ENCODE results near the gene ATP6V1F. TPM values are rescaled to one million over a fixed set of nuclear protein-coding genes. Genes with fewer than 3 reads are reported as not detected.

ATP6V1F gene
- total and polyA plus RNA-seq, 5 donors from 2014 or later = 67.9 to 361 (median 331) TPM

DNA sequence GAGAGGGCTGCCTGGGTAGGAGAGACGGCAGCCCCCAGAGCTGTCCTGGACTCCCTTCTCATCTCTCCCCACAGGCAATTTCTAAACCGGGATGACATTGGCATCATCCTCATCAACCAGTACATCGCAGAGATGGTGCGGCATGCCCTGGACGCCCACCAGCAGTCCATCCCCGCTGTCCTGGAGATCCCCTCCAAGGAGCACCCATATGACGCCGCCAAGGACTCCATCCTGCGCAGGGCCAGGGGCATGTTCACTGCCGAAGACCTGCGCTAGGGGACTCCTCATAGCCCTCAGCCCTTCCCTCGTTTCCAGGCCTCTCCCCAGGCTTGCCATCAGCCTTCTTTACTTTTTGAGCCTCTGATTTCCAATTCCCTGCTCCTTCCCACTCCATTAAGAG lies 2.6 kb downstream of the ATP6V1F start:
- peaks cover 11% of the 10 kb centered on the region for H3K36me3 ChIP-seq (ENCODE audit: control insufficient read depth, insufficient read depth, low read length)
- H3K4me3 ChIP-seq (ENCODE audit: low read depth, low read length) = no peak overlapping the region
- H3K4me1 ChIP-seq (ENCODE audit: control insufficient read depth, insufficient read depth, low read length, poor library complexity, severe bottlenecking) = peaks cover 37% of the 10 kb centered on the region
- Mint-ChIP-seq H3K27ac (no peak overlapping the region), H3K4me3 (peak overlapping the region; percentile 13 to 95 (median 64)), H3K27me3 (peaks cover 13% of the 10 kb centered on the region), H3K9me3 (no peaks in the 10 kb centered on the region), H3K4me1 (peaks cover 0 to 45% (median 25%) of the 10 kb centered on the region in 4 donors), H3K36me3 (peaks cover 19% of the 10 kb centered on the region)
- H3K27ac ChIP-seq (ENCODE audit: insufficient read depth, low read length, poor library complexity, severe bottlenecking) = no peak overlapping the region
- no peaks in the 10 kb centered on the region for H3K27me3 ChIP-seq (ENCODE audit: control insufficient read depth, insufficient read depth, low read length)
- ATAC-seq (ENCODE audit: low read depth in 2 of 2) (no peak), DNase-seq (no peak)
- no peaks in the 10 kb centered on the region for H3K9me3 ChIP-seq (ENCODE audit: control insufficient read depth in 2 of 2, low read length in 2 of 2)

DNA sequence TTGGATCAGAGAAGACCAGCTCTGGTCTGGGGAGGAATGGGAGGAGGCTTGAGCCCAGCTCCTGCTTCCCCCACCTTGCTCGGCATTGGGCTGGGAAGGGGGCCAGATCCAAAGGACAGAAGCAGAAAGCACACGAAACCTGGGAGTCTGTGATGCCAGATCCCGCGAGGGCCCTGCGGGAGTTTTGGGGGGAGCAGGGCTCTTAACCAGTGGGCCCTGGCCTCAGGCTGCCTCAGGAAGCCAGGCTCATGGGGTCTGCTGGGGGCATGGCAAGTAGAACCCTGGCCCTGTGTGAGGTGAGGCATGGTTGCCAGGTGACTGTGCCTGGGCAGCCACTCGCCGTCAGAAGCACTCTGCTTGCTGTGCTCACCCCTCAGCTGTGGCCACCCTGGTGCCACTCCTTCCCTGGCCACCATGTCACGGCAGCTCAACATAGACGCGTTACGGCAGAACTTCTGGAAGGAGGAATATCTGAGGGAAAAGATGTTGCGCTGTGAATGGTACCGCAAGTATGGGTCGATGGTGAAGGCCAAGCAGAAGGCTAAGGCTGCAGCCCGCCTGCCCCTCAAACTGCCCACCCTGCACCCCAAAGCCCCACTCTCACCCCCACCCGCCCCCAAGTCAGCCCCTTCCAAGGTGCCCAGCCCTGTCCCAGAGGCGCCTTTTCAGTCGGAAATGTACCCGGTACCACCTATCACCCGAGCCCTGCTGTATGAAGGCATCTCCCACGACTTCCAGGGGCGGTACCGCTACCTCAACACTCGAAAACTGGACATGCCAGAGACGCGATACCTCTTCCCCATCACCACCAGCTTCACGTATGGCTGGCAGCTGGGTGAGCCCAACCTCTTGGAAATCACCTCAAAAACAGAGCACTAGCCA lies 3.6 kb downstream of the ATP6V1F start:
- H3K27ac Mint-ChIP-seq = peak overlapping the region in 1 of 3 donors; percentile 5
- Histone ChIP-seq H3K36me3 (ENCODE audit: control insufficient read depth, insufficient read depth, low read length) (peaks cover 11% of the 10 kb centered on the region), H3K27ac (ENCODE audit: insufficient read depth, low read length, poor library complexity, severe bottlenecking) (no peak overlapping the region), H3K9me3 (ENCODE audit: control insufficient read depth in 2 of 2, low read length in 2 of 2) (no peaks in the 10 kb centered on the region), H3K4me3 (ENCODE audit: low read depth, low read length) (no peak overlapping the region), H3K4me1 (ENCODE audit: control insufficient read depth, insufficient read depth, low read length, poor library complexity, severe bottlenecking) (peaks cover 39% of the 10 kb centered on the region), H3K27me3 (ENCODE audit: control insufficient read depth, insufficient read depth, low read length) (no peaks in the 10 kb centered on the region)
- H3K36me3 Mint-ChIP-seq = peaks cover 19% of the 10 kb centered on the region
- peaks cover 0 to 48% (median 27%) of the 10 kb centered on the region in 4 donors for H3K4me1 Mint-ChIP-seq
- peak overlapping the region in 3 of 4 donors; percentile 50 to 61 (median 55) for H3K4me3 Mint-ChIP-seq
- H3K9me3 Mint-ChIP-seq = no peaks in the 10 kb centered on the region
- H3K27me3 Mint-ChIP-seq = peaks cover 14% of the 10 kb centered on the region
- ATAC-seq (ENCODE audit: low read depth in 2 of 2) = no peak
- DNase-seq = no peak

DNA sequence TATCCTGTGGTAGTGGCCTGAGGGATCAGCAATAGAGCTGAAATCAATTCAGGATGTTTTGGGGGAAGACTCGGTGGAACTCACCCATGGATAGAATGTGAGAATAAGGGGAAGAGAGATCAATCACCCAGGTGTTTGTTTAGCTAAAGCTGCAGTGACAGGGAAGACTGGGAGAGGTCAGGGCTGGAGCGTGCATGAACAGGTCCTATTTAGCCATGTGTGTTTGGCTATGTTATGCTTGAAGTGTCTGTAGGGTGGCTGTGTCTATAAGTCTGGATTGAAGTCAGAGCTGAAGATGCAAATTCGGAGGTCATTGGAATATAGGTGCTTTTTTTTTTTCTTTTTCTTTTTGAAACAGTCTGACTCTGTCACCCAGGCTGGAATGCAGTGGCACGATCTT lies 4.6 kb downstream of the ATP6V1F start:
- Mint-ChIP-seq H3K9me3 (no peaks in the 10 kb centered on the region), H3K4me1 (peaks cover 4 to 46% (median 25%) of the 10 kb centered on the region in 4 donors)
- no peak for ATAC-seq (ENCODE audit: low read depth in 2 of 2)

DNA sequence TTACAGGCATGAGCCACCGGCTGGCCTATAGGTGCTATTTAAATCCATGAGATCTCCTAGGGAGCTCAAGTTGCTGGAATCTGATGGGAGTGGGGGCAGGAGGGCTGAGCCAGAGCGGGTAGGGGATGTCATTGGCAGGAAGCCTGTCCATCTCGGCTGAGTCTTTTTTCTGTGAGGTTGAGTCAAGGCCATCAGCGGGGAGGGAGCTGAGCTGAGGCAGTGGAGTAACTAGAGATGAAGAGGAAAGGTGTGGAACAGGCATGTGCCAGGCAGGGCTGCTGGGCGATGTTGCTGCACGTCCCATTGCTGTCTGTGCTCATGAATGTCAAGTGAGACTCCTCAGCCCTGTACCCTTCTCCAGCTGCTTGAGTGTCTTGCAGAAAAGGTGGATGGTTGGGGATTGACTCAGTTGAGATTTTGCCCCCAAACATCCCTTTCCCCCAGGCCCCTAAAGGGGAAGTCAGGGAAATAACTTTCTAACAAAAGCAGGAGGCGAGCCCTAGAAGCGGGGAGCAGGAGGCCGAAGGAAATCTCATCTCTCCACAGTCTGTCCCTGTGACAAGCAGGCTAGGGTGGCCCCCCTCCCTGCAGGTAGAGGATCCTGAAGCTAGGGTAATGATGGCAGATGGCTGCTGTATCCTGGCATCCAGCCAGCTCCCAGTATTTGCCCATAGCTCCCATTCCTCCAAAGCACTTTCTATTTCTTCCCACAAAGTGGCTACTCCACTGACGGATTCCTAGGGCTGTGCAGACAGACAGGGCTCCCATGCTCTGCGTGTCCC lies 5.4 kb downstream of the ATP6V1F start:
- H3K4me1 Mint-ChIP-seq = peaks cover 4 to 39% (median 20%) of the 10 kb centered on the region in 4 donors
- Histone ChIP-seq H3K27me3 (ENCODE audit: control insufficient read depth, insufficient read depth, low read length) (no peaks in the 10 kb centered on the region), H3K4me3 (ENCODE audit: low read depth, low read length) (no peak overlapping the region), H3K4me1 (ENCODE audit: control insufficient read depth, insufficient read depth, low read length, poor library complexity, severe bottlenecking) (peaks cover 36% of the 10 kb centered on the region), H3K27ac (ENCODE audit: insufficient read depth, low read length, poor library complexity, severe bottlenecking) (no peak overlapping the region), H3K36me3 (ENCODE audit: control insufficient read depth, insufficient read depth, low read length) (peaks cover 11% of the 10 kb centered on the region), H3K9me3 (ENCODE audit: control insufficient read depth in 2 of 2, low read length in 2 of 2) (no peaks in the 10 kb centered on the region)
- peaks cover 19% of the 10 kb centered on the region for H3K36me3 Mint-ChIP-seq
- DNase-seq (no peak), ATAC-seq (ENCODE audit: low read depth in 2 of 2) (no peak)
- H3K27ac Mint-ChIP-seq = peak overlapping the region in 1 of 3 donors; percentile 51
- peaks cover 24% of the 10 kb centered on the region for H3K27me3 Mint-ChIP-seq
- H3K4me3 Mint-ChIP-seq = peak overlapping the region; percentile 37 to 89 (median 78)
- no peaks in the 10 kb centered on the region for H3K9me3 Mint-ChIP-seq

More for the DNA sequence above, 4.6 kb downstream of the ATP6V1F start:
- Histone ChIP-seq H3K36me3 (ENCODE audit: control insufficient read depth, insufficient read depth, low read length) (peaks cover 11% of the 10 kb centered on the region), H3K9me3 (ENCODE audit: control insufficient read depth in 2 of 2, low read length in 2 of 2) (no peaks in the 10 kb centered on the region), H3K4me1 (ENCODE audit: control insufficient read depth, insufficient read depth, low read length, poor library complexity, severe bottlenecking) (peaks cover 38% of the 10 kb centered on the region), H3K27me3 (ENCODE audit: control insufficient read depth, insufficient read depth, low read length) (no peaks in the 10 kb centered on the region), H3K27ac (ENCODE audit: insufficient read depth, low read length, poor library complexity, severe bottlenecking) (no peak overlapping the region), H3K4me3 (ENCODE audit: low read depth, low read length) (no peak overlapping the region)
- peaks cover 24% of the 10 kb centered on the region for H3K27me3 Mint-ChIP-seq
- H3K36me3 Mint-ChIP-seq = peaks cover 19% of the 10 kb centered on the region
- no peak for DNase-seq
- peak overlapping the region in 1 of 4 donors; percentile 37 for H3K4me3 Mint-ChIP-seq
- H3K27ac Mint-ChIP-seq = peak overlapping the region in 1 of 3 donors; percentile 5

DNA sequence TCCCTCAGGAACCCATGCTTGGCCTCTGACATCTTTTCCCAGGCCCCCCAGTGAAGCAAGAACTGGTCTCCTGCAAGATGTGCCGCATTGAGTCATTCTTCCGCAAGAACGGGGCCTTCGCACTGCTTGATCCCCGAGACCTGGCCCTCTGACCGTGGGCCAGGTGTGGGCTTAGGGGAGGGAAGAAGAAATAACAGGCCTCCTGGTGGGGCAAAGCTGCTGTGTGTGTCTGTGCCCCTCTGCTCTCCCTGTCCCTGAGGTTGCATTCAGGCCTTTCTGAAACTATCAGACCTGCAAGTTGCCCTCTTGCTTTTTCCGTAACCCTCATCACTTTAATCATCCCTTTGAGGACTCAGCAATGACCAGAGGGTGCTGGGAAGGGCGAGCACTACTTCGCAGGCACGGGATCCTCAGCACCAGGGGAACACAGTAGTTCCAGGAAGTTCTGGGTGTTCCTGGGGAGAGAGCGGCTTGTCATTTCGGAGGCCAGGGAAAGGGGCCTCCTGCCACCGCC lies 6.0 kb downstream of the ATP6V1F start:
- H3K4me1 Mint-ChIP-seq = peaks cover 4 to 37% (median 18%) of the 10 kb centered on the region in 4 donors
- H3K27me3 ChIP-seq (ENCODE audit: control insufficient read depth, insufficient read depth, low read length) = no peaks in the 10 kb centered on the region
- peaks cover 11% of the 10 kb centered on the region for H3K36me3 ChIP-seq (ENCODE audit: control insufficient read depth, insufficient read depth, low read length)
- H3K9me3 Mint-ChIP-seq = no peaks in the 10 kb centered on the region
- H3K27me3 Mint-ChIP-seq = peaks cover 21% of the 10 kb centered on the region
- no peaks in the 10 kb centered on the region for H3K9me3 ChIP-seq (ENCODE audit: control insufficient read depth in 2 of 2, low read length in 2 of 2)
- H3K4me3 ChIP-seq (ENCODE audit: low read depth, low read length) = no peak overlapping the region
- H3K4me1 ChIP-seq (ENCODE audit: control insufficient read depth, insufficient read depth, low read length, poor library complexity, severe bottlenecking) = peaks cover 30% of the 10 kb centered on the region
- peaks cover 19% of the 10 kb centered on the region for H3K36me3 Mint-ChIP-seq
- H3K27ac ChIP-seq (ENCODE audit: insufficient read depth, low read length, poor library complexity, severe bottlenecking) = no peak overlapping the region
- H3K4me3 Mint-ChIP-seq = peak overlapping the region; percentile 37 to 89 (median 77)
- H3K27ac Mint-ChIP-seq = no peak overlapping the region
- DNase-seq (no peak), ATAC-seq (ENCODE audit: low read depth in 2 of 2) (no peak)

DNA sequence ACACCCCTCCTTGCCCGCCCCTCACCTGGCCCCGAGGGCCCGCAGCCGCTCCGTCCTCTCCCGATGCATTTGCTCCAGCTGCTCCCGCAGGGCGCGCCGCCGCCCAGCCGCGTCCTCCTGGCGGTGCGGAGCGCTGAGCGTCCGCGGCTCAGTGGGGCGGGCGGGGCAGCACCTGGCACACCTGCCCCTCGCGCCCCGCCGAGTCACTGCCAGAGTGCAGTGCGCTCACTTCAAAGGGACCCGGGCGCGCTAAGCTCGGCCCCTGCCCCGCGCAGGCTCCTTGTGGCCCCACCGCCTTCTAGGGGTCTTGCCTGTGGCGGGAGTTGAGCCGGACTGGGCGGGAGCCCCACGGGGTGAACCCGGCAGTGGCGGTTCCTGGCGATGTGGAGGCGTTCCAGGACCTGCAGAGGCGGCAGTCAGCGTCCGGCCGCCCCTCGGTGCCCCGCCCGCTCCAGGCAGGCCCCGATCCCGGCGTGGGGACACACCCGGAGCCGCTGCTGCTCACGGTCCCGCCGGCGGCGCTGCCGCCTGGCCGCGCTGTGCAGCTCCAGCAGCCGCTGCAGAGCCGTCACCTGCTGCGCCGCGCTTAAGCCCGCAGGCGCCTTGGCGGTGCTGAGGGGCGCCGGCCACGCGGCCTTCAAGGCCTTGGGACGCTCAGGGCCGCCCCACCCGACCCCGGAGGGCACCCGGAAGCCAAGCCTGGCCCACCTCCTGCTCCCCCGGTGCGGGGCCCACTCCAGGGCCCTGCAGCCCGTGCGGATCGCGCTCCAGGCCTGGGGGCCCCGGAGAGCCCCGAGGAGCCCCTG lies 6.7 kb downstream of the ATP6V1F start:
- no peak overlapping the region for H3K27ac Mint-ChIP-seq
- H3K4me1 ChIP-seq (ENCODE audit: control insufficient read depth, insufficient read depth, low read length, poor library complexity, severe bottlenecking) = peaks cover 23% of the 10 kb centered on the region
- ATAC-seq (ENCODE audit: low read depth in 2 of 2) (peak; percentile 68 to 75), DNase-seq (peak; percentile 28 to 61 (median 36))
- H3K27me3 ChIP-seq (ENCODE audit: control insufficient read depth, insufficient read depth, low read length) = no peaks in the 10 kb centered on the region
- H3K27me3 Mint-ChIP-seq = peaks cover 20% of the 10 kb centered on the region
- H3K36me3 Mint-ChIP-seq = peaks cover 19% of the 10 kb centered on the region
- H3K4me1 Mint-ChIP-seq = peaks cover 4 to 33% (median 16%) of the 10 kb centered on the region in 4 donors
- H3K4me3 ChIP-seq (ENCODE audit: low read depth, low read length) = no peak overlapping the region
- H3K27ac ChIP-seq (ENCODE audit: insufficient read depth, low read length, poor library complexity, severe bottlenecking) = no peak overlapping the region
- H3K4me3 Mint-ChIP-seq = peak overlapping the region; percentile 37 to 89 (median 77)
- no peaks in the 10 kb centered on the region for H3K9me3 Mint-ChIP-seq
- H3K9me3 ChIP-seq (ENCODE audit: control insufficient read depth in 2 of 2, low read length in 2 of 2) = no peaks in the 10 kb centered on the region
- peaks cover 11% of the 10 kb centered on the region for H3K36me3 ChIP-seq (ENCODE audit: control insufficient read depth, insufficient read depth, low read length)

DNA sequence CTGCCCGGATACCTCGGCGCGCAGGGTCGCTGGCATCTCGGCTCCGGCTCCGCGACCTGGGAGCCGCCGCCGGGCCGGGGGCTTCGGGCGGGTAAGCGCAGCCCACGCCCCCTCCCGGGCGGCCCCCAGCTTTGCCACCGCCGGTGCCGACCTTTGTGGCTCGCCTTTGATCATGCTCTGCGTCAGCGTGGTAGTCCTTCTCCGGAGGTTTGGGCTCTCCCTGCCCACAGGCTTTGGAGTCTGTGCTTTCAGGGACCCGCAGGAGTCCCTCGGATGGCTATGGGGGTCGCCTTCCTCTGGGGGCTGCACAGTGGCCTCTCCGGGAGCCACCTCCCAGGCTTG lies 7.3 kb downstream of the ATP6V1F start:
- peak overlapping the region; percentile 78 to 92 (median 85) for H3K4me3 Mint-ChIP-seq
- peaks cover 15% of the 10 kb centered on the region for H3K36me3 Mint-ChIP-seq
- H3K4me1 Mint-ChIP-seq = peaks cover 4 to 29% (median 13%) of the 10 kb centered on the region in 4 donors
- peaks cover 20% of the 10 kb centered on the region for H3K4me1 ChIP-seq (ENCODE audit: control insufficient read depth, insufficient read depth, low read length, poor library complexity, severe bottlenecking)
- H3K27ac ChIP-seq (ENCODE audit: insufficient read depth, low read length, poor library complexity, severe bottlenecking) = no peak overlapping the region
- H3K36me3 ChIP-seq (ENCODE audit: control insufficient read depth, insufficient read depth, low read length) = peaks cover 9% of the 10 kb centered on the region
- no peak overlapping the region for H3K27ac Mint-ChIP-seq
- no peaks in the 10 kb centered on the region for H3K27me3 ChIP-seq (ENCODE audit: control insufficient read depth, insufficient read depth, low read length)
- DNase-seq (peak in 1 of 3 donors; percentile 8), ATAC-seq (ENCODE audit: low read depth in 2 of 2) (peak; percentile 8 to 15)
- H3K9me3 ChIP-seq (ENCODE audit: control insufficient read depth in 2 of 2, low read length in 2 of 2) = no peaks in the 10 kb centered on the region
- no peak overlapping the region for H3K4me3 ChIP-seq (ENCODE audit: low read depth, low read length)
- H3K9me3 Mint-ChIP-seq = no peaks in the 10 kb centered on the region
- peaks cover 20% of the 10 kb centered on the region for H3K27me3 Mint-ChIP-seq

All from CD4-positive, CD25-positive, alpha-beta regulatory T cell (primary cell).